ENCODE results near the gene EIF1AD.
"Not testable (repeated sequence)": the region's sequence is repeated elsewhere in the genome, so short reads cannot be mapped to it uniquely, and the experiment has no call there.

The EIF1AD gene

GRCh38 chr11:66026017-66026529 lies 24.1 kb upstream of the EIF1AD start, which contains the start of gene CATSPER1:
TSS of gene CATSPER1 (minus strand) at chr11:66026479. CDS start at chr11:66026379, 100 bp downstream.
- H3F3A ChIP-seq (ENCODE audit: low read depth), result no peaks in the 10 kb centered on the region
- no peak for TF ChIP-seq CTCF (conservative IDR thresholded peaks at IDR 0.05; ENCODE audit: low read length)
- no peak for TF ChIP-seq EZH2phosphoT487 (IDR thresholded peaks at IDR 0.05; ENCODE audit: borderline replicate concordance)

GRCh38 chr11:66023186-66023440 lies 21.2 kb upstream of the EIF1AD start:
- not testable (repeated sequence) for H3K79me2 ChIP-seq (ENCODE audit: insufficient read depth, low read length); H3K4me3 ChIP-seq (ENCODE audit: low read length, poor library complexity, severe bottlenecking); H4K20me1 ChIP-seq (ENCODE audit: insufficient read depth, low read length, poor library complexity, severe bottlenecking); H3K27me3 ChIP-seq (ENCODE audit: insufficient read depth, low read length, poor library complexity, severe bottlenecking); H3K9me3 ChIP-seq (ENCODE audit: insufficient read depth, low read depth, low read length); H3K9me2 ChIP-seq (replicated peaks; ENCODE audit: low read depth, low read length); H3F3A ChIP-seq (ENCODE audit: low read depth); H3K9ac ChIP-seq (ENCODE audit: low read depth, low read length, poor library complexity, severe bottlenecking); H3K36me3 ChIP-seq (ENCODE audit: insufficient read depth, low read length); H3K4me2 ChIP-seq (ENCODE audit: low read depth, low read length, poor library complexity, severe bottlenecking)
- H2AFZ ChIP-seq (ENCODE audit: low read length), result peak overlapping the region; percentile 96; the same call in 1 of the 2 replicates
- H3K4me1 ChIP-seq (ENCODE audit: insufficient read depth, low read length, poor library complexity, severe bottlenecking), result peaks cover 20% of the 10 kb centered on the region

More at GRCh38 chr11:66026017-66026529, 24.1 kb upstream of the EIF1AD start, which contains the start of gene CATSPER1:
- Histone ChIP-seq H3K79me2 (ENCODE audit: insufficient read depth, low read length) (no peaks in the 10 kb centered on the region), H3K27me3 (ENCODE audit: insufficient read depth, low read length, poor library complexity, severe bottlenecking) (no peaks in the 10 kb centered on the region), H3K36me3 (ENCODE audit: insufficient read depth, low read length) (no peaks in the 10 kb centered on the region), H4K20me1 (ENCODE audit: insufficient read depth, low read length, poor library complexity, severe bottlenecking) (no peaks in the 10 kb centered on the region), H3K4me2 (ENCODE audit: low read depth, low read length, poor library complexity, severe bottlenecking) (no peak within 1 kb of the TSS), H3K9me2 (replicated peaks; ENCODE audit: low read depth, low read length) (no peaks in the 10 kb centered on the region), H3K4me1 (ENCODE audit: insufficient read depth, low read length, poor library complexity, severe bottlenecking) (peaks cover 14% of the 10 kb centered on the region), H2AFZ (ENCODE audit: low read length) (no peak within 1 kb of the TSS), H3K9me3 (ENCODE audit: insufficient read depth, low read depth, low read length) (no peaks in the 10 kb centered on the region), H3K4me3 (ENCODE audit: low read length, poor library complexity, severe bottlenecking) (no peak within 1 kb of the TSS), H3K9ac (ENCODE audit: low read depth, low read length, poor library complexity, severe bottlenecking) (no peak within 1 kb of the TSS)

GRCh38 chr11:66022401-66023185 lies 20.6 kb upstream of the EIF1AD start:
- Histone ChIP-seq H4K20me1 (ENCODE audit: insufficient read depth, low read length, poor library complexity, severe bottlenecking) (no peaks in the 10 kb centered on the region), H3K9ac (ENCODE audit: low read depth, low read length, poor library complexity, severe bottlenecking) (peak overlapping the region; percentile 37), H3K9me3 (ENCODE audit: insufficient read depth, low read depth, low read length) (no peaks in the 10 kb centered on the region), H2AFZ (ENCODE audit: low read length) (peak overlapping the region; percentile 96), H3K27me3 (ENCODE audit: insufficient read depth, low read length, poor library complexity, severe bottlenecking) (no peaks in the 10 kb centered on the region), H3K79me2 (ENCODE audit: insufficient read depth, low read length) (no peaks in the 10 kb centered on the region), H3F3A (ENCODE audit: low read depth) (no peaks in the 10 kb centered on the region), H3K4me3 (ENCODE audit: low read length, poor library complexity, severe bottlenecking) (no peak overlapping the region), H3K9me2 (replicated peaks; ENCODE audit: low read depth, low read length) (no peaks in the 10 kb centered on the region), H3K4me1 (ENCODE audit: insufficient read depth, low read length, poor library complexity, severe bottlenecking) (peaks cover 20% of the 10 kb centered on the region), H3K4me2 (ENCODE audit: low read depth, low read length, poor library complexity, severe bottlenecking) (peak overlapping the region; percentile 62), H3K36me3 (ENCODE audit: insufficient read depth, low read length) (no peaks in the 10 kb centered on the region)
- TF ChIP-seq CTCF (conservative IDR thresholded peaks at IDR 0.05; ENCODE audit: low read length), result peak; percentile 86
- TF ChIP-seq EZH2phosphoT487 (IDR thresholded peaks at IDR 0.05; ENCODE audit: borderline replicate concordance), result no peak

All from Loucy (cell line).